GM19025 (cell line): ENCODE data around the gene TTC28.

ENCODE experiments used
- ATAC-seq: cut with Tn5 transposase; IDR thresholded peaks from one replicate; pipeline ENCODE4 v1.9.1; 2021; ENCODE audit warnings: mild to moderate bottlenecking, low read depth, moderate library complexity; ENCODE audit not compliant: unreplicated experiment

The TTC28 gene

GRCh38 chr22:28449041-28449440 is 230.6 kb downstream of the TTC28 start:
- ATAC-seq = no peak

GRCh38 chr22:28448625-28449024 is 231.0 kb downstream of the TTC28 start:
- no peak for ATAC-seq

- no peak for ATAC-seq
Observed at GRCh38 chr22:28444659-28445058, 235.0 kb downstream of the TTC28 start.

DNA sequence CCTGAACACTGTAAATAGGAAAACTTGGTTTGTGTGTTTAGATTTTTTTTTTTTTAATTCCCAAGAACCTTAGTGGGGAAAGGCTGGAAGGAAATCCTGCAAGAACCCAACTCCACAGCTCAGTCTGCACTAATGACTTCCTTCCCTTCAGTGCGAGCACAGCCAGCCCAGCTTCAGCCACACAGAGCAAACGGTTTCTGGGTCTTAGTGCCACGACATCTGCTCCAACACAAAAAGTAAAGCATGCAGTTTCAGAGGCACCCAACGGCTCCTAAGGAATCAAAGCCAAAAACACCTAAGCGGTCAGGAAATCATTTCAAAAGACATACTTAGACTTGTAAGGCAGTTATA is 236.1 kb downstream of the TTC28 start:
- ATAC-seq = no peak

- no peak for ATAC-seq
Observed at GRCh38 chr22:28442711-28443525, 236.7 kb downstream of the TTC28 start.

GRCh38 chr22:28442264-28442710 is 237.4 kb downstream of the TTC28 start:
- ATAC-seq = no peak

GRCh38 chr22:28441720-28442263 is 237.8 kb downstream of the TTC28 start:
- no peak for ATAC-seq

DNA sequence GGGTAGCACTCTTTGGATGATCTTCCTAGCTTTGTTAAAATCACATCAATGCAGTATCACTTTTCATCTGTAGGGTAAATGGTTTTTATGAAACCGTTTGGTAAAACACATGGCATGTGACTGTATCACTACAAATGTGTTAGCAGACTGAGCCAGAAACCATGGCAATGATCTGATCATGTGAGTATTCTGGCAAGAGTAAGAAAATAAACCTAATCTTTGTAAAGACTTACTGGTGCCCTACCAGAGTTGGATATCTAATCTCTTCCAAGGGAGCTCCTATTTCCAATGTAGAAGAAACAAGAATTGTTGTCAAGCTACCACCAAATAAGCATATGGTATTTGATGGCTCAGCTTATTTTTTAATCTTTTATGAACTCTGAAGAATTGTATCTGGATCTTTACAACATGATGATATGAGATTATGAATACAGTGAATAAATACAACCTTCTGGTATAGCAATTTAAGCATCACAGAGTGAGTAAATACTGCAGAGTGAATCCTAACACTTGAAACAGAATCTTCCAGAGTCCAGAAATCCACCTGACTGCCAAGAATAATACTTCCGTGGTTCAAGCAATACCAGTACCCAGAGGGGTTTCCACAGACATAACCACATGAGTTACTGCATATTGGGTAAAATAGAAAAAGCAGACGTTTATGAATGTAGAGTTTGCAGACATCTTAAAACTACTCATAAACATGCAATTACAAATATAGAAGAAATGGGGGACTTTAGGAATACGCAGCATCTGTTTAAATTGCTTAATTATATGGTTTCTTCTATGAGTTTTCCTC is 238.8 kb downstream of the TTC28 start:
- no peak for ATAC-seq

GRCh38 chr22:28438183-28438768 is 241.4 kb downstream of the TTC28 start:
- ATAC-seq = no peak

DNA sequence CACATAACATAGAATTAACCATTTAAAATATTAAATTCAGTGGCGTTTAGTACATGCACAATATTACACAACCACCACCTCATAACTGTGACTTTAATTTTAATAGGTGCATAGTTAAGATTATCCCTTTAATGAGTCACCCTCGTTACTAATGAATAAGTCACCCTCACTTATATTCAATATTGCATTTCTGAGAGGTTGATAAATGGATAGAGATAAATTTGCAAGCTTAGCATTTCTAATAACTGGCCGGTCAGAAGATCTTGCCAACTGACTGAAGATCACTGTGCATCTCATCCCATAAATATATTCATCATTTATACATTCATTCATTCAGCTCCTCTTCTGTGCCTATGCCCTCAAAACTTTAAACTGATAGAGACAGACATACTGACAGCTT is 243.7 kb downstream of the TTC28 start:
- ATAC-seq = no peak

GRCh38 chr22:28435140-28435768 is 244.4 kb downstream of the TTC28 start:
- ATAC-seq = no peak

DNA sequence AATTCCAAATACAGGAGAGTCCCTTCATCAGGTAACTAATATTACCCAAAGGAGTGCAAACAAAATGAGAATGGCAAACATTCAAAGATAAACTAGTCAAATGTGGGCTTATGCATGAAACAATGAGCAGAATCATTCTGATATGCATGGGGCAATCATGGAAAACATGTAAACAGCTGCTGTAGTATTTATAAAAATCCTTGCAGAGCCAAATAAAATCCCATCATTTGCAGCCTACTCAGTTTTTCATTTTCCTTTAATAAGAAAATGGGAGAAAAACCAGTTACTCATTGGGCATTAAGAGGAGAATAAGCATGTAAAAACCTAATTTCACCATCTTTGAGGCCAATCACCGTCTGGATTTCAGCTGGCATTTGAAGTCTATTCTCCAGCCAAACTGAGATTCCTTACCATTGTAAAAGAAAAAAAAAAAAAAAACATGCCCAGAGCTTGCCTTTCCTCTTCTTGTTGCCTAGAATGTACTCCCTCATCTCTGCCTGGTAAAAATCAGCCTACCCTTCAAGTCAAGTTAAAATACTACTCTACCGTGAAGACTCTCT is 249.1 kb downstream of the TTC28 start:
- no peak for ATAC-seq

GRCh38 chr22:28429711-28430110 is 249.9 kb downstream of the TTC28 start:
- ATAC-seq = no peak

- ATAC-seq = no peak
Observed at GRCh38 chr22:28428271-28428670, 251.4 kb downstream of the TTC28 start.

DNA sequence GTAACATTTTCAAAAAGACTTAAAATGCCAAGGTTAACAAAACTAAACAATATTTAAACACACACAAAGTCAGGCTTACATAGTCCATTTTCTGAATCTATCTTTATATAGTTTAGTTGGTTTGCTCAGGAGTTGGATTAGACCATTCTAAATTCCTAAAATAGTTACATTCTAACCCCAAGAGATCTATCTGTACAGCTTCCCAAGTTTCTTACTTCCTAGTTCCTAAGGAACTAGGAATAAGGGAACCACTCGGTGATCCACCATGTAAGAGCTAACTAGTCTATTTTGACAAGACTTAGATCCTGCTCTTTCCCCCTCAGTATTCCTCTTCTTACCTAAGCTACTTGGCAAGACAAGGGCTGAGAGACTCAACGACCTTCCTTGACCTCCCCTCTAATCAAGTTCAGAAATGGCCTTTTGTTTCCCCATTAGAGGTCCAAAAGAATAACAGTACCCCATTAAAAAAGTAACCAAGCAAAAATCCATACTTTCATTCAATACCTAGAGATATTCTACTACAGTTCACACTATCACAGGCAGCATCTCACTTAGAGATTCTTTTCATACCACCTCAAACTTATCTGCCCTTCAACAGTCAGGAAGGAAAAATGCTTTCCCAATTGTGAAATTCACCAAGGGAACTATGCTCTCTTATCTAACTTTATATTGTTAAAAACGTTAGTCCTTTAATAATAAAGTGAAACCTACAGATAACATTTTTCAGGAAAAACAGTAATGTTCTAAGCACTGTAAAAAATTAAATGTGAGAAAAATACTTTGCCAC is 253.1 kb downstream of the TTC28 start:
- ATAC-seq = no peak

- no peak for ATAC-seq
Observed at GRCh38 chr22:28425211-28425610, 254.4 kb downstream of the TTC28 start.

DNA sequence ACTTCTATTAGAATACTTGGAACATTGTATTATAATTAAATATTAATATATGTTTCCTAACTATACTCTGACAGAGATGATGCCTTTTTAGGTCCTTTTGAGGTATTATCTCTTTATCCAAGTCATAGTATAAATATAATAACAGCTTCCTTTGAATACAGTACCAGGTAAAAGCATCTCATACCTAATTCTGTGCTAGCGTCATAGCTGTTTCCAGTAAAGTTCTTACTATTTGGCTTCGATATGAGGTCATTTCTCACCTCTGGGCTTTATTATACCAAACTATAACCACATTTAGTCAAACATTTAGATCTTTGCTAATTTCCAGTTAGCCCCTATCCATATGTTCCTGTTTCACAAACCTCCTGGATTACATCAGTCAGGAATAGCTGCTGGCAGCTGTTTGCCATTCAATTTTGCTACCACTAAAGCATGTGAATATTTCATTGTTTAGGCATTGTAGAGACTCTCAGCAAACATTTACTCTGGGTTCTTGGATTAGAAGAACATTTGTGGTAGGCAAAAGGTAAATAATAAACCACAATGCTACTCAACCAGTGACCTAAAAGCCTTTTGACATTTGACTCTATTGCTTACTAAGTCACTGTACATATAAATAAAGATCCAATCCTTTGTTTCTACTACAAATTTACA is 255.1 kb downstream of the TTC28 start:
- no peak for ATAC-seq

DNA sequence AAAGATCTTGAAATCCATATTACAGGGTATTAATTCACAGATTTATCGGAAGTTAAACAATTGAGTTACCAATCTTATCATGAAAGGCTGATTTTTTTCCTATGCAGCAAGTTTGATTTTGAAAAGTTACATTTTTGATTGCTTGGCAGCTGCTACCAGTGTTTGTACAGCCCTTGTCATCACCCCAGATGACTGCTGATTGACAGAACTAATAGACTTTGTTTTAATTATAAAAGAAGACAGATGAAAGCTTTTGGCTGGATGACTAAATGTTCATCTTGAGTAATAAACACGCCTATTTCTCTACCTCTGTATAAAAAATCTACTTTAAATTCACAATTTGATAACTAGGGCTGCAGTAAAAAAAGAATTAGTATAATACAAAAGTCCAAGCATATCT is 259.7 kb downstream of the TTC28 start:
- ATAC-seq = no peak

DNA sequence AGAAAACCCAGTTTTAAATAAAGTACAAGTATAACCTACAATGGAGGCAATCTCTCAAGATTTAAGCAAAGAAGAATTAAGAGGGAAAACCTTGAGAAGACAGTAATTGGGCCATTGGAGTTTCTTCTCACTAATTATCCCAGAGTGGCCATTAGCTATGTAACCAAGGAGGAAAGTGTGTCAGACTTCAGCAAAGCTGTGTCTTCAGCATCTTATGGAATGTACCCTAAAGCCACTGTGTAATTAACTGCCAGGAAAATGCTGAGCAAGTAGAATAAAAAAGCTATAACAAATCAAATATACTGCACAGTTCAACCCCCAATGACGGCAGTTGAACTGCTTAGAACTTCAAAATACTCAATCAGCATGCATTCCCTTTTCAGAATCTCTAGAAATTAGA is 261.6 kb downstream of the TTC28 start:
- no peak for ATAC-seq
